ENCODE results near the gene COL4A2.

DNA sequence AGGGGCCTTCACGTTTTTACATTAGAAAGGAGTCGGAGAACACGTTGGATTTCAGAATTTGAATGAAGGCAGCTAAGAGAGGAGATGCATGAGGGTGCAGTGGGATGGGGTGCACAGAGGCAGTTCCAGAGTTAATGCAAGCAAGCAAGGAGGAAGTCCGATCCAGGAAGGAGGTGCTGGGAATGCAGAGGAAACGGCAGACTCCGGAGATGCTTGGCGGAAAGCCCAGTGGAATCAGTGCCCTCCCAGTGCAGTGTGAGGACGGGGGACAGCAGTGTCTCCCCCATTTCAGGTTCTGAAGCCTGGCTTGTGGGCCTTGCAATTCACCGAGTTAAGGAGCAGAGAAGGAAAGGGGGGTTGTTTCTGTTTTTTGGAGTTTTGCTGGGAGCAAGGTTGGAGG, 100.4 kb downstream of the COL4A2 start:
- TF ChIP-seq, protein P1, sequence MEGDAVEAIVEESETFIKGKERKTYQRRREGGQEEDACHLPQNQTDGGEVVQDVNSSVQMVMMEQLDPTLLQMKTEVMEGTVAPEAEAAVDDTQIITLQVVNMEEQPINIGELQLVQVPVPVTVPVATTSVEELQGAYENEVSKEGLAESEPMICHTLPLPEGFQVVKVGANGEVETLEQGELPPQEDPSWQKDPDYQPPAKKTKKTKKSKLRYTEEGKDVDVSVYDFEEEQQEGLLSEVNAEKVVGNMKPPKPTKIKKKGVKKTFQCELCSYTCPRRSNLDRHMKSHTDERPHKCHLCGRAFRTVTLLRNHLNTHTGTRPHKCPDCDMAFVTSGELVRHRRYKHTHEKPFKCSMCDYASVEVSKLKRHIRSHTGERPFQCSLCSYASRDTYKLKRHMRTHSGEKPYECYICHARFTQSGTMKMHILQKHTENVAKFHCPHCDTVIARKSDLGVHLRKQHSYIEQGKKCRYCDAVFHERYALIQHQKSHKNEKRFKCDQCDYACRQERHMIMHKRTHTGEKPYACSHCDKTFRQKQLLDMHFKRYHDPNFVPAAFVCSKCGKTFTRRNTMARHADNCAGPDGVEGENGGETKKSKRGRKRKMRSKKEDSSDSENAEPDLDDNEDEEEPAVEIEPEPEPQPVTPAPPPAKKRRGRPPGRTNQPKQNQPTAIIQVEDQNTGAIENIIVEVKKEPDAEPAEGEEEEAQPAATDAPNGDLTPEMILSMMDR (tag by site-specific recombination; IDR thresholded peaks at IDR 0.05): no peak
- no peak for TF ChIP-seq ZNF311 (tag by site-specific recombination; IDR thresholded peaks at IDR 0.05; ENCODE audit: borderline replicate concordance)
- no peak for TF ChIP-seq ZBTB21 (tag by site-specific recombination; IDR thresholded peaks at IDR 0.05)
